ENCODE results near the gene ID4.

ID4 gene

DNA sequence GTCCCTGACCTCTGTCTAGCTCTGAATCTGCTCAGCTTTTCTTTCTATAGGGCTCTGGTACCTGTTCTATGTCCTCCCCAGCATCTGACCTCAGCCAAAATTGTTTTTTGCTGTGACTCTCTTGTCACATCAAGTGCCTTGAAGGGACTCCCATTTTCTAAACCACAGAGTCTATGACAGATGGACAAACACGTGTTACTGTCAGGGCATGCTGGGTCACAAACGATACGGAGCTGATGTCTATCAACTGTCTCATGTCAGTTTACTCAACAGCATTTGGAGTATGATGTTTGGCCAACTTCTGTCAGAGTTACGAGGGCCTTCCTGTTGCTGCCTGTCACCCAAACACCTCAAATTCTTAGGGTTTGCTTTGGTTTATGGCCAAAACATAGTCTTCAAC, 20.5 kb downstream of the ID4 start:
- Histone ChIP-seq H3K9me2 (replicated peaks; ENCODE audit: insufficient read depth, low read length) (no peaks in the 10 kb centered on the region), H3K9me3 (replicated peaks; ENCODE audit: insufficient read depth, low read length) (no peaks in the 10 kb centered on the region), H3K4me1 (ENCODE audit: low read length) (no peaks in the 10 kb centered on the region), H3K36me3 (replicated peaks; ENCODE audit: insufficient read depth, low read length) (no peaks in the 10 kb centered on the region), H2AFZ (ENCODE audit: low read length) (no peak overlapping the region), H3K9ac (ENCODE audit: low read length) (no peak overlapping the region), H3K27ac (ENCODE audit: low read length) (no peak overlapping the region), H4K20me1 (ENCODE audit: insufficient read depth, low read length) (no peaks in the 10 kb centered on the region), H3K4me2 (ENCODE audit: low read depth, low read length) (no peak overlapping the region), H3K4me3 (ENCODE audit: low read length) (no peak overlapping the region), H3K27me3 (replicated peaks; ENCODE audit: insufficient read depth, low read length) (no peaks in the 10 kb centered on the region), H3F3A (ENCODE audit: insufficient read depth, low read length) (no peaks in the 10 kb centered on the region), H3K79me2 (ENCODE audit: low read length) (no peaks in the 10 kb centered on the region)
- no peak for TF ChIP-seq EZH2 (optimal IDR thresholded peaks at IDR 0.05; ENCODE audit: low read depth, low read length)
- TF ChIP-seq, protein P1, sequence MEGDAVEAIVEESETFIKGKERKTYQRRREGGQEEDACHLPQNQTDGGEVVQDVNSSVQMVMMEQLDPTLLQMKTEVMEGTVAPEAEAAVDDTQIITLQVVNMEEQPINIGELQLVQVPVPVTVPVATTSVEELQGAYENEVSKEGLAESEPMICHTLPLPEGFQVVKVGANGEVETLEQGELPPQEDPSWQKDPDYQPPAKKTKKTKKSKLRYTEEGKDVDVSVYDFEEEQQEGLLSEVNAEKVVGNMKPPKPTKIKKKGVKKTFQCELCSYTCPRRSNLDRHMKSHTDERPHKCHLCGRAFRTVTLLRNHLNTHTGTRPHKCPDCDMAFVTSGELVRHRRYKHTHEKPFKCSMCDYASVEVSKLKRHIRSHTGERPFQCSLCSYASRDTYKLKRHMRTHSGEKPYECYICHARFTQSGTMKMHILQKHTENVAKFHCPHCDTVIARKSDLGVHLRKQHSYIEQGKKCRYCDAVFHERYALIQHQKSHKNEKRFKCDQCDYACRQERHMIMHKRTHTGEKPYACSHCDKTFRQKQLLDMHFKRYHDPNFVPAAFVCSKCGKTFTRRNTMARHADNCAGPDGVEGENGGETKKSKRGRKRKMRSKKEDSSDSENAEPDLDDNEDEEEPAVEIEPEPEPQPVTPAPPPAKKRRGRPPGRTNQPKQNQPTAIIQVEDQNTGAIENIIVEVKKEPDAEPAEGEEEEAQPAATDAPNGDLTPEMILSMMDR (IDR thresholded peaks at IDR 0.05; ENCODE audit: low read length) = no peak
- no peak for TF ChIP-seq EZH2phosphoT487 (IDR thresholded peaks at IDR 0.05; ENCODE audit: low read length)
- DNase-seq = no peak

- no peaks in the 10 kb centered on the region for H4K20me1 ChIP-seq (ENCODE audit: insufficient read depth, low read length)
- H3K36me3 ChIP-seq (replicated peaks; ENCODE audit: insufficient read depth, low read length) = no peaks in the 10 kb centered on the region
- no peaks in the 10 kb centered on the region for H3K27me3 ChIP-seq (replicated peaks; ENCODE audit: insufficient read depth, low read length)
- H3K79me2 ChIP-seq (ENCODE audit: low read length) = no peaks in the 10 kb centered on the region
- H3K27ac ChIP-seq (ENCODE audit: low read length) = no peak overlapping the region
- DNase-seq = no peak
- no peak overlapping the region for H3K4me2 ChIP-seq (ENCODE audit: low read depth, low read length)
- H3K4me1 ChIP-seq (ENCODE audit: low read length) = no peaks in the 10 kb centered on the region
- no peak overlapping the region for H2AFZ ChIP-seq (ENCODE audit: low read length)
- no peak overlapping the region for H3K9ac ChIP-seq (ENCODE audit: low read length)
- no peaks in the 10 kb centered on the region for H3K9me2 ChIP-seq (replicated peaks; ENCODE audit: insufficient read depth, low read length)
- no peaks in the 10 kb centered on the region for H3K9me3 ChIP-seq (replicated peaks; ENCODE audit: insufficient read depth, low read length)
- H3K4me3 ChIP-seq (ENCODE audit: low read length) = no peak overlapping the region
- H3F3A ChIP-seq (ENCODE audit: insufficient read depth, low read length) = no peaks in the 10 kb centered on the region
- no peak for TF ChIP-seq EZH2 (optimal IDR thresholded peaks at IDR 0.05; ENCODE audit: low read depth, low read length)
Measured at GRCh38 chr6:19860235-19860877, 23.2 kb downstream of the ID4 start.

DNA sequence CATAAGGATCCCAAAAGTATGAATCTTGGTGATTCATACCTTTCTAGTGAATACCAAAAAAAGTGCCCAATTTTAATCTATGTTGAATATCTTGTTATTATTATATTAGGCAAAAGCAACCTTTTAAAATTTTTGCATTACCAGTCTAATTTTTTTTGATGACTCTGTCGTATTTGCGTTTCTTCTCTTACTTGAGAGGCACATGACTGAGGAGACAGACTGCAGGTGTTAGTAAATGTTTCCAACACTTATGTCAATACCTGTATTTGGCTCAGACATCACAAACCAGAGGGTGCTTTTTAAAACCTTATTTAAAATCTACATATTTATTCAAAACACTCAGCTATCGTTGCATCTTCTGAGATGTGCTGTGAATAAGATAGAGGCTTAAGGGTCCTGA, 27.1 kb downstream of the ID4 start:
- no peak for DNase-seq
- no peaks in the 10 kb centered on the region for H3K79me2 ChIP-seq (ENCODE audit: low read length)
- H3K4me1 ChIP-seq (ENCODE audit: low read length) = no peaks in the 10 kb centered on the region

GRCh38 chr6:19865178-19865577, 28.0 kb downstream of the ID4 start:
- DNase-seq = no peak
- H3K4me1 ChIP-seq (ENCODE audit: low read length) = no peaks in the 10 kb centered on the region
- H3K9ac ChIP-seq (ENCODE audit: low read length) = no peak overlapping the region
- H3K27me3 ChIP-seq (replicated peaks; ENCODE audit: insufficient read depth, low read length) = no peaks in the 10 kb centered on the region
- H4K20me1 ChIP-seq (ENCODE audit: insufficient read depth, low read length) = no peaks in the 10 kb centered on the region
- no peaks in the 10 kb centered on the region for H3K9me3 ChIP-seq (replicated peaks; ENCODE audit: insufficient read depth, low read length)
- H3K4me3 ChIP-seq (ENCODE audit: low read length) = no peak overlapping the region
- no peaks in the 10 kb centered on the region for H3F3A ChIP-seq (ENCODE audit: insufficient read depth, low read length)
- no peak overlapping the region for H2AFZ ChIP-seq (ENCODE audit: low read length)
- no peaks in the 10 kb centered on the region for H3K79me2 ChIP-seq (ENCODE audit: low read length)
- H3K9me2 ChIP-seq (replicated peaks; ENCODE audit: insufficient read depth, low read length) = no peaks in the 10 kb centered on the region
- TF ChIP-seq EZH2phosphoT487 (IDR thresholded peaks at IDR 0.05; ENCODE audit: low read length) (no peak), EZH2 (optimal IDR thresholded peaks at IDR 0.05; ENCODE audit: low read depth, low read length) (no peak)
- TF ChIP-seq, protein P1 (IDR thresholded peaks at IDR 0.05; ENCODE audit: low read length) = no peak
- H3K36me3 ChIP-seq (replicated peaks; ENCODE audit: insufficient read depth, low read length) = no peaks in the 10 kb centered on the region
- H3K27ac ChIP-seq (ENCODE audit: low read length) = no peak overlapping the region
- no peak overlapping the region for H3K4me2 ChIP-seq (ENCODE audit: low read depth, low read length)

More for the DNA sequence above, 27.1 kb downstream of the ID4 start:
- Histone ChIP-seq H3K27me3 (replicated peaks; ENCODE audit: insufficient read depth, low read length) (no peaks in the 10 kb centered on the region), H2AFZ (ENCODE audit: low read length) (no peak overlapping the region), H3K4me3 (ENCODE audit: low read length) (no peak overlapping the region), H3K4me2 (ENCODE audit: low read depth, low read length) (no peak overlapping the region), H3K36me3 (replicated peaks; ENCODE audit: insufficient read depth, low read length) (no peaks in the 10 kb centered on the region), H3K9me3 (replicated peaks; ENCODE audit: insufficient read depth, low read length) (no peaks in the 10 kb centered on the region), H3K27ac (ENCODE audit: low read length) (no peak overlapping the region), H3K9ac (ENCODE audit: low read length) (no peak overlapping the region), H3K9me2 (replicated peaks; ENCODE audit: insufficient read depth, low read length) (no peaks in the 10 kb centered on the region), H4K20me1 (ENCODE audit: insufficient read depth, low read length) (no peaks in the 10 kb centered on the region), H3F3A (ENCODE audit: insufficient read depth, low read length) (no peaks in the 10 kb centered on the region)
- TF ChIP-seq EZH2phosphoT487 (IDR thresholded peaks at IDR 0.05; ENCODE audit: low read length) (no peak), EZH2 (optimal IDR thresholded peaks at IDR 0.05; ENCODE audit: low read depth, low read length) (no peak)
- TF ChIP-seq, protein P1 (IDR thresholded peaks at IDR 0.05; ENCODE audit: low read length) = no peak

Data from MM.1S (cell line).